ENCODE results near the gene PDS5B.
"Not testable (repeated sequence)": the region's sequence is repeated elsewhere in the genome, so short reads cannot be mapped to it uniquely, and the experiment has no call there.

The PDS5B gene

DNA sequence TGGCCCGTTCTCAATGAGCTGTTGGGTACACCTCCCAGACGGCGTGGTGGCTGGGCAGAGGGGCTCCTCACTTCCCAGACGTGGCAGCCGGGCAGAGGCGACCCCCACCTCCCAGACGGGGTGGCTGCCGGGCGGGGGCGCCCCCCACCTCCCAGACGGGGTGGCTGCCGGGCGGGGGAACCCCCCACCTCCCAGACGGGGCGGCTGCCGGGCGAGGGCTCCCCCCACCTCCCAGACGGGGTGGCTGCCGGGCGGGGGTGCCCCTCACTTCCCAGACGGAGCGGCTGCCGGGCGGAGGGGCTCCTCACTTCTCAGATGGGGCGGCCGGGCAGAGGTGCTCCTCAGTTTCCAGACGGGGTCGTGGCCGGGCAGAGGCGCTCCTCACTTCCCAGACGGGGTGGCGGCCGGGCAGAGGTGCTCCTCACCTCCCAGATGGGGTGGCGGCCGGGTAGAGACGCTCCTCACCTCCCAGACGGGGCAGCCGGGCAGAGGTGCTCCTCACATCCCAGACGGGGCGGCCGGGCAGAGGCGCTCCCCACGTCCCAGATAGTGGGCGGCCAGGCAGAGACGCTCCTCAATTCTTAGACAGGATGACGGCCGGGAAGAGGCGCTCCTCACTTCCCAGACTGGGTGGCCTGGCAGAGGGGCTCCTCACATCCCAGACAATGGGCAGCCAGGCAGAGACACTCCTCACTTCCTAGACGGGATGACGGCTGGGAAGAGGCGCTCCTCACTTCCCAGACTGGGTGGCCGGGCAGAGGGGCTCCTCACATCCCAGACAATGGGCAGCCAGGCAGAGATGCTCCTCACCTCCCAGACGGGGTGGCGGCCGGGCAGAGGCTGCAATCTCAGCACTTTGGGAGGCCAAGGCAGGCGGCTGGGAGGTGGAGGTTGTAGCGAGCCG, 135.1 kb downstream of the PDS5B start:
- in situ Hi-C loops (cut with MboI; ENCODE audit: low sequenced_read_pairs): not testable (repeated sequence)

DNA sequence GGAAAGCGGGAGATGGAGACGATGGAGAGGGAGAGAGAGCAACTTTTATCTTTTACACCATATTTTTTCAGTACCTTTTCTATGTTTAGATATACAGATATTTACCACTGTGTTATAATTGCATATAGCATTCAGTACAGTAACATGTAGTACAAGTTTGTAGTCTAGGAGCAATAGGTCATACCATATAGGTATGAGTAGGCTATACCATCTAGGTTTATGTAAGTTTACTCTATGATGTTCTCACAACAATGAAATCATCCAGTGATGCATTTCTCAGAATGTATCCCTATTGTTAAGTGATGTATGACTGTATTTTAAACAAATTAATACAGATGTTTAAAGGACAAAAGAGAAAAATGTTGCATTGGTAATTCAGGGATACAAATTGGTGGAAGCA, 136.1 kb downstream of the PDS5B start:
- in situ Hi-C loops (cut with MboI; ENCODE audit: low sequenced_read_pairs): no loop called here

DNA sequence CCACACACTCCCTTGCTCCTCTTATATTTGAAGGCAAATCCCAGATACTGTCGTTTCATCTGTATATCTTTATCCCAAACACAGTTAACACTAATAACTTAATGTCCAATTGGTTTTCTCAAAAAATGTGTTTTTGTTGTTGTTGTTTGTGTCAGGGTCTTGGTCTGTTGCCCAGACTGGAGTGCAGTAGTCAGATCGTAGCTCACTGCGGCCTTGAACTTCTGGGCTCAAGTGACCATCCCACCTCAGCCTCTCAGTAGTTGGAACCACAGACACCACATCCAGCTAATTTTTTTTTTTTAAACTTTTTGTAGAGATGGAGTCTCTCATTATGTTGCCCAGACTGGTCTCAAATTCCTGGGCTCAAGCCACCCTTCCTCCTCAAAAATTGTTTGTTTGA, 137.7 kb downstream of the PDS5B start:
- in situ Hi-C loops (cut with MboI; ENCODE audit: low sequenced_read_pairs): no loop called here

DNA sequence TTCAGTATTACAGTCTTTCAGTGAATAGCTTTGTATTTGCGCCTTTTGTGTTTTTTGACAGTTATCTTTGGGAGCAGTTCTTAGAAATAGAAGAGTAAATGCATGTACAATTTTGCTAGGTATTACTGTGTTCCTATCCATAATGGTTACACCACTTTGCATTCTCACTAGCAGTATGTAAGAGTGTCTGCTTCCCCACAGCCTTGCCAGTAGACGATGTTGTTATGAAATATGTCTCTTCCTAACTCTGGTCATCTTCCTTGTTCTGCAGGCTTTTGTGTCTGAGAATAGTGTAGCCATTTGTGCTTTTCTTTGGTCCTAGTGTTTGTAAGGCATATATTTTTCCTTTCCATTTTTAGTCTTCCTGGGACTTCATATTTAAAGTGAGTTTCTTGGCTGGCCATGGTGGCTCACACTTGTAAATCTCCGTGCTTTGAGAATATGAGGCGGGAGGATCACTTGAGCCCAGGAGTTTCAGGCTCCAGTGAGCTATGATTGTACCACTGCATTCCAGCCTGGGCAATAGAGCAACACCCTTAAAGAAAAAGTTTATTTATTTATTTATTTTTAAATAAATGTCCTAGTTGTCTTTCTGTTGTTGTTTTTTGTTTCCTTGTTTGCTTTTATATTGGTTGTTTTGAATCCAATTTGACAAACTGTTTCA, 140.3 kb downstream of the PDS5B start:
- in situ Hi-C loops (cut with MboI; ENCODE audit: low sequenced_read_pairs): no loop called here

DNA sequence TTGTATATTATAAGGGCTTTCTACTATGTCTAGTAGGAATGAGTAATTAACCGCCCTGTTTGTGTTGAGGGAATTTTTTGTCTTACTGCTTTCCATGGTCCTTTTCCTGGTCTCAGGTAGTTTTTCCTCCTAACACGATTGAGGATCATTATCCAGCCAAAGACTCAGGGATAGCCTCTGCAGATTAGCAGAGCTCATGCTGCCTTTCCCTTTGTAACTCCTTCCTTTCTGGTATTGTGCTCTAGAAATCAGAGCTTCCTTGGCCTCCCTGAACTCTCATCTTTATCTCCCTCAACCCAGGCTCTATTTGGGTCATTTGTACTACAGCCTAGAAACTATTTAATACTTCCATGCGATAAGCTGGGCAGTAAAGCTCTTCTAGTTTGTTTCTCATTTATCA, 142.1 kb downstream of the PDS5B start:
- in situ Hi-C loops (cut with MboI; ENCODE audit: low sequenced_read_pairs): no loop called here

DNA sequence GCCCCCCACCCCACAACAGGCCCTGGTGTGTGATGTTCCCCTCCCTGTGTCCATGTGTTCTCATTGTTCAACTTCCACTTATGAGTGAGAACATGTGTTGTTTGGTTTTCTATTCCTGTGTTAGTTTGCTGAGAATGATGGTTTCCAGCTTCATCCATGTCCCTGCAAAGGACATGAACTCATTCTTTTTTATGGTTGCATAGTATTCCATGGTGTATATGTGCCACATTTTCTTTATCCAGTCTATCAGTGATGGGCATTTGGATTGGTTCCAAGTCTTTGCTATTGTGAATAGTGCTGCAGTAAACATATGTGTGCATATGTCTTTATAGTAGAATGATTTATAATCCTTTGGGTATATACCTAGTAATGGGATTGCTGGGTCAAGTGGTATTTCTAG, 142.8 kb downstream of the PDS5B start:
- in situ Hi-C loops (cut with MboI; ENCODE audit: low sequenced_read_pairs): not testable (repeated sequence)

DNA sequence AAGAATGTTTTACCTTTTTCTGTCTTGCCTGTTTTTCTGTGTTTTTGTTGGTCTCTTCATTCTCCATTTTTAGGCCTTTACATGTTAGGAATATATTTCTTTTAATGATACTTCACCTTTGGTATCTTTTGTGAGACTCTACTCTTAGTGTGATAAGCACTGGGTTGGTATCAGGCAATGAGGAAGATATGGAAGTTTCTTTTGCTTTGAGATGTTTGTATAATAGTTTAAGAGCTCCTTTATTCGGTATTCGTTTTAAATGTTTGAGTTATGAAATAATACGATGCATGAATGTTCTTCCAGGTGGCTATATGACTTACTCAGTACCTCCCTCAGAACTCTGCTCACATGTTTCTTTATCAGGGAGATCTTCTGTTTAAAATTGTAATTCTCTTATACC, 144.8 kb downstream of the PDS5B start:
- in situ Hi-C loops (cut with MboI; ENCODE audit: low sequenced_read_pairs): no loop called here

DNA sequence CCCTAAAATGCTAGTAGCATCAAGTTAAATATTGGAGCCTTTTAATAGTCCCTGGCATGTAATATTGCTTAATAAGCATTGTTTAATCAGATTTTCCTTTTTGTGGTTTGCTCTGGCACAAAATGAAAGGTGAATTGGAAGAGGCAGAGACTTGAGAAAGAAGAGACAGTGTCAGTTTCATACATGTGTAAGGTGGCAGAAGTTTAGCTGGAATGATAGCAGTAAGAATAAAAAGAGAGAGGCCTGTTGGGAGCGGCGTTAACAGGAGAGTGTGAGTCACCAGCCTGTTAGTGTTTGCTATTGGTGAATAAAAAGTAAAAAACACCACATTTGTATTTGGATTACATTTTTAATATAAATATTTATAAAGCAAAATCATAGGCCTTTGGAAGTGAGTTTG, 145.3 kb downstream of the PDS5B start:
- in situ Hi-C loops (cut with MboI; ENCODE audit: low sequenced_read_pairs): no loop called here

DNA sequence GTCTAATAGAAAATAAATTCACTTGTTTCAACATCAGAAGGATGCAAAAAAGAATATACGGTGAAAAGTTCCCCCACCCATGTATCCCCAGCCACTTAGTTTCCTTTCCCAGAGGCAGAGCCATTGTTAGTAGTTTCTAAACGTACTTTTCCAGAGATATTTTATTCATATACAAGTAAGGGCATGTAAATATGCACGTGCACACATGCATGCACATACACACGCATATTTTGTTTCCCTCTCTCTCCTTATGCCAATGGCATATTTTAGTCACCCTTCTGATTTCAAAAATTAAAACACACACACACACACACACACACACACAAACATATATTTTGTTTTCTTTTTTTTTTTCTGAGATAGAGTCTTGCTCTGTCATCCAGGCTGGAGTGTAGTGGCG, 147.4 kb downstream of the PDS5B start:
- in situ Hi-C loops (cut with MboI; ENCODE audit: low sequenced_read_pairs): no loop called here

DNA sequence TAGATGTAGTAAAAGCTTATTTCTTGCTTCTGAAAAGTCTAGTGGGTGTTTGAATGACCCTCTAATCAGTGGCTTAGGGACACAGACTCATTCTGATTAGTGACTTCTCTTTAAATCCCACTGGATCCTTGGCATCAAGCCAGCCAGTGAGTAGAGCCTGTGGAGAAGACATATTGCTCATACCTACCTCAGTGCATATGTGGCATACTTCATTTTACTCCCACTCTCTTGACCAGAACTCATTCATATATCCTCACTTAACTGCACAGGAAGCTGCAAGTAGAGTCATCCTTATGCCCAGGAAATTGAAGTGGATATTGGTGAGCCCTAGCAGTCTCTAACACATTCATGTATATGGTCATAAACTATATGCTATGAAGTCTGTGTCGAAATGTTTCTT, 148.3 kb downstream of the PDS5B start:
- in situ Hi-C loops (cut with MboI; ENCODE audit: low sequenced_read_pairs): no loop called here

DNA sequence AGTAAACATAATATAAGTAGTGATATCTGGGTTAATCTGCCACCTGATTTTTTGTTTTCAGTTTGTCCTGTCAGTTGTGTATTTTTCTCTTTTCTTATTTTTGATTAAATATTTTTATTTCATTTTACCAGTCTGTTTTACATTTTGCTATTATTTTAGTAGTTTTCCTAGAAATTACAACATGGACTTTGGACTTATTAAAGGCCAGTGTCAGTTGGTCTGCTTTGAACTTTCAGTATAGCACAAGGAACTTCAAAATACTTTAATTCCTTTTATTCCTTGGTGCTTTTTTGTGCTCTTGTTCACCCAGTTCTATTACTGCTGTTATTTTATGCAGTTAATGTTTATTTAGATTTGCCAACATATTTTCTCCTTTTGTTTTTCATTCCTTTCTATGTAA, 149.6 kb downstream of the PDS5B start:
- in situ Hi-C loops (cut with MboI; ENCODE audit: low sequenced_read_pairs): no loop called here

DNA sequence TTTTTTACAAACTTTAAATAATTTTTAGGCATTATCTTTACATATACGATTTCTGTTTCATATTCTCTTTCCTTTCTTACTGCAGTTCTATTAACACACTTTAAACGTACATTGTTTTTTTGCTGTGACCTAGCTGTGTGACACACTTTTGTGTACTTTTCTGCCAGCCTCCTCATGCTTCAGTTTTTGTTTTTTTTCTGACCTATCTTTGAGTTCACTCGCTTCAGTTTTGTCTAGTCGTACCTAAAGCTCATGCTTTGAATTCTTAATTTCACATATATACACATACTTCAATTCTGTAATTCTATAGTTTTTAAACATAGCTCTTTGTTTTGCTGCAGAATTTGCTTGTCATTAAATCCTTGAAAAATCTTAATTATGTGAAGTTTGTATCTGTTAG, 150.4 kb downstream of the PDS5B start:
- in situ Hi-C loops (cut with MboI; ENCODE audit: low sequenced_read_pairs): no loop called here

DNA sequence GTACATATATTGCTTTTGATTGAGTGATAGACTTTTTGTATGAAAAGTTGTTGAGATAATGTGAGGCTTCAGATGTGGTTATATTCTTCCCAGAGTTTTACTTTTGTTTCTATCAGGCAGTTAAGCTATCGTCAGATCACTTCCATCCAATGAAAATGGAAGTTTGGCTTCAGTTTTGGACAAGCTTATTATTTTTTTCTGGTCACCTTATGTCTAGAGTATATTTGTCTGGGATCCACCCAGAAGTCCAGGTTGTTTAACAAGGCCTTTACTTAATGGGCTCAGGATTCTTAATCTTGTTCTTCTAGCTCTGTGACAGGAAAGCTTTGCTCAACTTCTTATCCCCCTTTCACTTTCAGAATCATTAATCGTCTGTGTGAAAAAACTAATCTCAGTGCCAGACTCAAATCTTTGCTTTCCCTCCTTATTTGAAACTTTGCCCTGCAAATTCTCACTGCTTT, 150.9 kb downstream of the PDS5B start:
- in situ Hi-C loops (cut with MboI; ENCODE audit: low sequenced_read_pairs): no loop called here

DNA sequence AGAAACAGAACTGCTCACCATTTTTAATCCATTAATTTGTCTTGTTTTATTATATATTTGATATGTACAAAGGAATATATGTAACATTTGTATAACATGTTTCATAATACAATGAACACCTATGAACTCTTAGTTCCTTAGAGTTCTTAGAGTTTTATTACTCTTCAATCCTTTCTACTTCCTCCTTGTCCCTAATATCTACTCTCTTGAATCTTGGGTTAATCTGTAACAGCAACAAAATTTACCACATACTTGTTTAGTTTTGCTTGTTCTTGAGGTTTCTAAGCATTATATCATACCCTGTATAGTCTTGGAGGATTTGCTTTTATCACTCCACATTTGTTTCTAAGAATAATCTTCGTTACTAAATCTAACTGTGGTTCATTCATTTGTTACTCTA, 151.4 kb downstream of the PDS5B start:
- in situ Hi-C loops (cut with MboI; ENCODE audit: low sequenced_read_pairs): no loop called here

DNA sequence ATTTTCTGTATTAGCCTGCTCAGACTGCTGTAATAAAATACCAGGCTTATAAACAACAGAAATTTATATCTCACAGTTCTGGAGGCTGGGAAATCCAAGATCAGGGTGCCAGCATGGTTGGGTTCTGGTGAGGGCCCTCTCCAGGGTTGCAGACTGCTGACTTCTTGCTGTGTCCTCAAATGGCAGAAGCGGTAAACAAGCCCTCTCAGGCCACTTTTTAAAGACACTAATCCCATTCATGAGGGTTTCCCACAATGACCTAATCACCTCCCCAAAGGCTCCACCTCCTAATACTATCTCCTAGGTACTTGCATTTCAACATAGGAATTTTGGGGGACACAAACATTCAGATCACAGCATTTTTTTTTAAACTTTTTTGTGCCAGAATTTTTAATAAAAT, 159.3 kb downstream of the PDS5B start:
- in situ Hi-C loops (cut with MboI; ENCODE audit: low sequenced_read_pairs): no loop called here

DNA sequence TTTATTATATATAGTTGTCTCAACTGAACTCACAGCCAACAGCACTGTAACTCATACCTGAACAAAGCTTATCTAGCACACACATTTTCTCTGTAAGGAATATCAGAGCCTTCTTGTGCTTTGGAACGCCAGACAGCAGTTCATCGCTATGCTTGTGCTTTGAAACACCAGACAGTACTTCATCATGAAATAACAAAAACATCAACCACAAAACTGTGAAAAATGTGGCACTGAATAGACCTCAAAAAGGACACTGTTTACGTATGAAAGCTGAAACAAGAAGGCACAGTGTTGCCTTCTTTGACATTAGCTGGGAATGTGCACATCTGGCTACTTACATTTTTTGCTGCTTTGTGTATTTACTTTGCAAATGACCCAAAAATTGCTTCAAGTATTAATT, 160.2 kb downstream of the PDS5B start:
- in situ Hi-C loops (cut with MboI; ENCODE audit: low sequenced_read_pairs): no loop called here

DNA sequence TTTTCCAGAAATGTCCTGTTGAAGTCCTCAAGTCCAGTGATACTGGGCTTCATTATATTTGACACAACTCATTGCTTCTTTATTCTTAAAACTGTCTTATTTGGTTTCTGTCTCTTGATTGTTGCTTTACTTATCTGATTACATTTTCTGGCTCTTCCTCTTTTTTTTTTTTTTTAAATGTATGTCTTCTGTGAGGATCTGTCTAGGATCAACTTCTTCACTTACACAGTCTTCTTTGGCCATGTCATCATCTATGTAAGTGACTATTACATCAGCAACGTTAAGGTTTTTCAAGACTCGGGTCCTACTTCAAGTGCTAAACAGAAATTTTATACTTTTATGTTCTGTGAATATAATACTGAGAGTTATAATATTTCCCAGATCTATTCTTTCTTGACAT, 162.1 kb downstream of the PDS5B start:
- in situ Hi-C loops (cut with MboI; ENCODE audit: low sequenced_read_pairs): no loop called here

DNA sequence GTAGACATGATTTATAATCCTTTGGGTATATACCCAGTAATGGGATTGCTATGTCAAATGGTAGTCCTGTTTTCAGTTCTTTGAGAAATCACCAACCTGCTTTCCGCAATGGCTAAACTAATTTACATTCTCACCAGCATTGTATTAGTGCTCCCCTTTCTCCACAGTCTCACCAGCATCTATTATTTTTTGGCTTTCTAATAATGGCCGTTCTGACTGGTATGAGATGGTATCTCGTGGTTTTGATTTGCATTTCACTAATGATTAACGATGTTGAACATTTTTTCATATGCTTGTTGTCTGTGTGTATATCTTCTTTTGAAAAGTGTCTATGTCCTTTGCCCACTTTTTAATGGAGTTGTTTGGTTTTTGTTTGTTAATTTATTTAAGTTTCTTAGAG, 165.1 kb downstream of the PDS5B start:
- in situ Hi-C loops (cut with MboI; ENCODE audit: low sequenced_read_pairs): no loop called here

DNA sequence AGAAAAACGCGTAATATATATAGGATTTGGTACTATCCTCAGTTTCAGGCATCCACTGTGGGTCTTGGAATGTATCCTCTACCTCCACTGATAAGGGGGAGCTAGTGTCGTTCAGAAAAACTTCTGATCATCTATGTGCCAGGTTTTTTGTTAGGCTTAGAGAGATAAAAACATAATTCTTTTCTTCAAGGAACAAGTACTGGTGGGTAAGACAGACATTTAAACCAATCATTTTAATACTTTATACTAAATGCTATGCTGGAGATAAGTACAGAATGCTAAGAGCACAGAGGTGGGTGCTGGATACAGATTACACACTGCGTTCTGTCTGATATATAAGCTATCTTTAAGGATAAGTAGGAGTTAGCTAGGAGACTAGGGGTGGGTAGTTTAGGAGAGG, 166.1 kb downstream of the PDS5B start:
- in situ Hi-C loops (cut with MboI; ENCODE audit: low sequenced_read_pairs): no loop called here

DNA sequence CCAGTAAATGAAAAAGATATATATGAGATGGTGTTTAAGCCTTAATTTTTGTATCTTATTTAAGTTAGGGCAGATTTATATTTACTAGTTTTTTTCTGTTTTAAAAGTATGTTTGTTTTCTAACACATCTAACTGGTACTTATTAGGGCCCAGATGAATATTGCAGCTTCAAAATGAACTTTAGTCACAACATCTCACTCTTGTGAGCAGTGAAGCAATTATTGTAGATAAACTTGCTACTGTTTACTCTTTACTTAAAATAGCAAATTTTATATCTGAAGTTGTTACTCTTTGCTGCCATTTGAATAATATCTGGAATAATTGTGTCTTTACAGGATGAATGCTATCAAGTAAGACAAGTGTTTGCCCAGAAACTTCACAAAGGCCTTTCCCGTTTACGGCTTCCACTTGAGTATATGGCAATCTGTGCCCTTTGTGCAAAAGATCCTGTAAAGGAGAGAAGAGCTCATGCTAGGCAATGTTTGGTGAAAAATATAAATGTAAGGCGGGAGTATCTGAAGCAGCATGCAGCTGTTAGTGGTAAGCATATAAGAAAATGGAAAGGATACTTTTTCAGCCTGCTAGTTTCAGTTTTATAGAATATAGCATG, 166.8 kb downstream of the PDS5B start:
- in situ Hi-C loops (cut with MboI; ENCODE audit: low sequenced_read_pairs): no loop called here

DNA sequence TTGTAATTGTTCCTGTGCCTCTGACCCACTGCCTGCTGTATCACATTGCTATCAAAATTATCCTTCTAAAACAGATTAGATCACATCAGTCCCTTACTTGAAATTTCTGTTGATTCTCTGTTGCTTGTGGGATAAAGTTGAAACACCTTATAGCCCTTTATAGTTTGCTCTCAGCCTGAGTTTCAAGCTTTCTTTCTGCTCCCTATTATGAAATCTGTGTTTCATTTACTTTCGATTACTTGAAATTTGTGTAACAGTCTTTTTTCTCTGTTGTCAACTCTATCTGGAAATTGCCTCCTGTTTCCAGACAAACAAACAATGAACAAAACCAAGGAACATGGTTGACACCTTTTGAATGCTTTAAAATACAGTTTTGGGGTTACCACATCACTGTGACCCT, 167.9 kb downstream of the PDS5B start:
- in situ Hi-C loops (cut with MboI; ENCODE audit: low sequenced_read_pairs): no loop called here

DNA sequence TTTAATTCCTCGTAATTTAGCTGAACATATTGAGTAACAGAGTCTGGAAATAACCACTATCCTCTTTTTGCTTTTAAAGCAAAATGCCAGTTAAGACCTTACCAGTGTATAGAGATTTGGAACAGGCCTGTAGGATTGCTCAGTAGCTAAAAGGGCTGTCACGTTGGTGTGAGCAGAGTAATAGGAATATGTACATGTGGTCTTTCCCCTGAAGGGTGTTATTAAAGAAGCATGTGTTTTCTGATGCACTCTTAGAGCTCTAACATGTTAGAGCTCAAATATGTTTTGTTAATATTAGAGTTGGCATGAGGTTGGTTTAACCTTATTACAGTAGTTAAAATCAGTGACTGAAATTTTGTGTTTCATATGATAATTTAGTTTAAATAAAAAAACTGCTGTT, 172.9 kb downstream of the PDS5B start:
- in situ Hi-C loops (cut with MboI; ENCODE audit: low sequenced_read_pairs): no loop called here
